GM19023 (cell line): ENCODE results near the gene POMZP3.
"Not testable (repeated sequence)": the region's sequence is repeated elsewhere in the genome, so short reads cannot be mapped to it uniquely, and the experiment has no call there.

Source experiments
- ATAC-seq: cut with Tn5 transposase; IDR thresholded peaks from one replicate; pipeline ENCODE4 v1.9.1; 2021; ENCODE audit warnings: mild to moderate bottlenecking, moderate library complexity; ENCODE audit not compliant: unreplicated experiment

POMZP3 gene

DNA sequence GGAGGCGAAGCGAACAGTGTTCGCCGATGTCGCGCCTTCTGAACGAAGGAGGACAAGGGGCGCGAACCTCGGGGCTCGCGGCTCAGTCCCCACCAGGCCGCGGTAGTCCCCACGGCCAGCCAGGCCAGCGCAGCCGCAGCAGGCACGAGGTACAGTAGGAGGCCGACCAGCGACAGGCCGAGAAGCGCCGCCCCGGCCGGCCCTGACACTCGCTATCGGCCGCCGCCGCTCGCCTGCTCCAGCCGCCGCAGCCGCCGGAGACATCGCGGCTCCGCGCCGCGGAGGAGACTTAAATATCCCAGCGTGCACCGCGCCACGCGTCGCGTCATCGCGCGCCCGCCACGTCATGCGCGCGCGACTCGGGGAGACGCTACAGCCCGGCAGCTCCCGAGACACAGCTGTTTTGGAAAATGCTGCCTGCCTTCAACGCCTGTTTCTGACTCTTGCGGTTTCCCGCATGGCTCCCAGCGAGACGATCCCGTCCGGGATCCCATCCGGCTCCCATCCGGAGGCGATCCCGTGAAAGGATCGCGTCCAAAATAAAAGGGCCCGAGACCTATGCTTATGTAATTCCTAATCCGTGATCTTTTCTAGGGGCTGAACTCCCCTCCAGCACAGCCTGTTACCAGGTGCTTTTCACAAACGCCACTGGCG is at the start of gene POMZP3:
Gene POMZP3 (minus strand): TSS at position 291 of the 654 bp plus-strand sequence. CDS start 1,215 bp downstream, outside the sequence.
- peak; percentile 84 for ATAC-seq

DNA sequence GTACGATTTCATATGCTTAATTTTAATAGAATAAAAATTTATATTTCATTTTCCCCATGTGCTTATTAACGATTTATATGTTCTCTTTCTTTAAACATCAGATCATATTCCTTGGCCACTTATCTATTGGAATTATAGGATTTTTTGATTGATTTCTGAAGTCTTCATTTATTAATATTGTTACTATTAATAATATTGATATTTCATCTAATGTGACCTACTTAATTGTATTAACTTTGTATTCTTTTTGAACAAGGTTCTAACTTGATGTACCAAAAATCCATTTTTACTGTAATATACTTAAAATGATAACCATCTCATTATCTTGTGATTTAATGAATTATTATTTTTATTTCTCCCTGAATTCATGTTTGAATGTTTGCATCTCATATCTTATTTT is 48.7 kb upstream of the POMZP3 start:
- ATAC-seq: not testable (repeated sequence)

DNA sequence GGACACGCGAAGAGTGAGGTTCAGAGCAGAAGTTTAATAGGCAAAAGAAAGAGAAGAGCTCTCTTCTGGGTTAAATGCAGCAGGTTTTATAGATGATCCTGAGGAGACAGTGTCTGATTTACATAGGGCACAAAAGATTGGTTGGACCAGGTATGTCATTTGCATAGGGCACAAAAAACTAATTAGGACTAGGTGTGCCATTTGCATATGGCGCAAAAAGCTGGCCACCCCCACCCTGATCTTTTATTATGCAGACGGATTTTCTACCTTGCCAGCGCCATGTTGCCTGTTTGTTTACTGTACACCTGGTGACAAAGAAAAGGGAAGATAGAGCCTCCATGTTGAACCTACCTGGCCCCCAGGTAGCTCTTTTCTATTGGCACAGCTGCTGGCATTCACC is 46.3 kb upstream of the POMZP3 start:
- not testable (repeated sequence) for ATAC-seq

DNA sequence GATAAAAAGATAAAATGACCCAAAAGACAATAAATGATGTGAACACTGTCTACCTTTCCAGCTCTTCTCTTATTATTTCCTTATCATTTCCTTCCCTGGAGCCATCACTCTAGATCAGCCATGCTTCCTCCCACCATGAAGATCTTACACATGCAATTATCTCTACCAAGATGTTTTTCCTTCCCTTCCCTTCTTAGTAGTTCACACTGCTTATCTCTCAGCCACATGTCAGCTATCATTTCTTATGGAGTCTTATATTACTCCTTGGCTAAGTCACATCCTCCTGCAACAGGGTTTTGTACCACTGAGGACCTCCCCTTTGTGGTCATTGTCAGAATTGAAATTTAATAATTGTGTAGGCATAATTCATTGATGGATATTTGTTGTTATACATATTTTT is 32.1 kb upstream of the POMZP3 start:
- ATAC-seq: not testable (repeated sequence)

DNA sequence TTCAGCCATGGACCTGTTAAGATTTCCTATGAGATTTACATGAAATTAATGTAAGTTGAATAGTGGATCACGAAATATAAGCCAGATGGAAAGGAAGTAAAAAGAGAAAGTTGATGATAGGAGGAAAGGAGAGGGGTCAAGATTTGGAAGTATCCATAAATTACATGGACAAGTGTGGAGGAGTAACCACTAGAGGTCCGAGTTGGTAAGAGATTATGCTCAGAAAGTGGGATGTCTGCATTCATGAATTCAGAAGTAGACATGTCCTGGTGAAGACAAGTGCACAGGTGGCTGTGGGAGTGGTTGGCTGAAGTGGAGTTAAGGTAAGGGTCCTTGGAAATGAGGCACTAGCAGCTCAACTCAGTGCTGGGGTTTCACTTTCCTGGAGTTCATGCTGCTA is 29.3 kb upstream of the POMZP3 start:
- not testable (repeated sequence) for ATAC-seq

DNA sequence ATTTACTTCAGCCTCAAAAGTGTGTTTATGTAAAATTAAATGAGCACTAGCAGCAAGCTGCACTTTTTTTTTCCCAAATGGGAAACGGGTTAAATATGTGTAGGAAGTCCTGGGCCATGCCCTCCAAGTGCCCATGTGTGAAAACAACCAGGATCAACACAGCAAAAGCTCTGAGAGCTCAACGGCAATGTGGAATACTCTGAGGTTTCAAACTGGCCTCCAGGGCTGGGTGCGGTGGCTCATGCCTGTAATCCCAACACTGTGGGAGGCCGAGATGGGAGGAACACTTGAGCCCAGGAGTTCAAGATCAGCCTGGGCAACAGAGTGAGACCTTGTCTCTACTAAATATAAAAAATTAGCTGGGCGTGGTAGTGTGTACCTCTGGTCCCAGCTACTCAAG is 15.5 kb upstream of the POMZP3 start:
- not testable (repeated sequence) for ATAC-seq

DNA sequence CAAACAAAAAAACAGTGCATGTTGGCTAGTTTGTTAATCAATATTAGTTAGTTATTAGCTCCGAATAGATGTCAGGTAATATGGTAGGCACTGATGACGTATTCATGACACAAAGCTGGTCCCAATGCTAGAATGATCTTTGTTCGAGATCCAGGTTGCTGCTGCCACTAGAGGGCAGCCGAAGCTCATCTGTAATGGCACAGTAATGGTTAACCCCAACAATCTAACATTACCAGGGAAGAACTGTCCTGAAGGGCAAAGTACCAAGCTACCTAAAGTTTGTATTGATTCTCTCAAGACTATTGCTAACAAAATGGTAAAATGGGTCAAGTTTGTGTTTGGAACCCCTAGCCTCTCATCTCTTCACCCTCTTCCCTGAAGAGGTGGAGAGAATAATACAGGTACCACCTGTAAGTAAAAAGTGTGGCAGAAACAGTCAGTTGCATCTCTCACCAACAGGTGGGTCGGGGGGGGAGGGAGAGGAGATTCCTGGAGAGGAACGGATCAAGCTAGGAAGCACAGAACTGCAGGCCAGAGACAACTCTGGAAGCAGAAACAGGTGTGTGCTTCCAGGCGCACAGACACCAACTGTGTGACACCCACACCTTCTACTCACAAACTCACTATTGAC is 10.1 kb upstream of the POMZP3 start:
- peak; percentile 88 for ATAC-seq

DNA sequence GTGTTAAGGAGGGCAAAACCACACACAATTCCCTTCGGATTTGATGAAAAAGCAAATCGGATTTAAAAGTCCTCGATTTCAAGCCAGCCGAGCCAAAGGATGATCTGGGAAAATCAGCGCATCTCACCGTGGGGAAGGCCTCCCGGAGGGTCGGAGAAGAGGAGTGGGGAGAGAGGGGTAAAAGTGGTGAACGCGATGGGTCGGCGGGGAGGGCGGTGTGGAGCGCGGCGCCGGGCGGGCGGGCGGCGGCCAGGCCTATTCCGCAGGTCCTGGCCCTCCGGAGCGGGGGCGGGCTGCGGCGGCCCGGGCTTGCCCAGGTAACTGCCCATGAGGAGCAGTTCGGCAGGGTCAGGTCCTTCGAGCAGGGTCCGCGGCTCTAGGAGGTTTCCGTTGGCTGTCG is 498 bp downstream of the POMZP3 start:
- peak; percentile 41 for ATAC-seq

DNA sequence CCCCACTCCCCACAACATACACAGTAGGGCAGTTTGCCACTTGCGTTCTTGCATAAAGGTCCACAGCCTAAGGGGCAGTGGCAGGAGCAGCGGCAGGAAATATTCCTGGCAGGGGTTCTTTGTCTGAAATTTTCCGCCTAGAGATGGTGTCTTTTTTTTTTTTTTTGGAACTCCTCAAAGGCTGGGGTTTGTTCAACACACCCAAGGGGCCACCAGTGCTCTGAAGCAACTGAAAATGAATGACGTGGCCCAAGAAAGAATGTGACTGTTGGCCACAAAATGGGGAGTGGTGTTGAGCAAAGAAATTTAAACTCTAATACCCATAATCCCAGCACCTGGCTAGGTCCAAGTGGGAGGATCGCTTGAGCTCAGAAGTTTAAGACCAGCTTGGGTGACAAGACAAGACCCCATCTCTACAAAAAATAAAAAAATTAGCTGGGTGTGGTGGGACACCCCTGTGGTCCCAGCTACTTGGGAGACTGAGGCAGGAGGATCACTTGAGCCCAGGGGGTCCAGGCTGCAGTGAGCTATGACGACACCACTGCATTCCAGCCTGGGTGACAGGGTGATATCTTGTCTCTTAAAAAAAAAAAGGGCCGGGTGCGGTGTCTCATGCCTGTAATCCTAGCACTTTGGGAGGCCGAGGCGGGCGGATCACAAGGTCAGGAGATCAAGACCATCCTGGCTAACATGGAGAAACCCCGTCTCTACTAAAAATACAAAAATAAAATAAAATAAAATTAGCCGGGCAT is 7.5 kb downstream of the POMZP3 start:
- ATAC-seq: not testable (repeated sequence)

DNA sequence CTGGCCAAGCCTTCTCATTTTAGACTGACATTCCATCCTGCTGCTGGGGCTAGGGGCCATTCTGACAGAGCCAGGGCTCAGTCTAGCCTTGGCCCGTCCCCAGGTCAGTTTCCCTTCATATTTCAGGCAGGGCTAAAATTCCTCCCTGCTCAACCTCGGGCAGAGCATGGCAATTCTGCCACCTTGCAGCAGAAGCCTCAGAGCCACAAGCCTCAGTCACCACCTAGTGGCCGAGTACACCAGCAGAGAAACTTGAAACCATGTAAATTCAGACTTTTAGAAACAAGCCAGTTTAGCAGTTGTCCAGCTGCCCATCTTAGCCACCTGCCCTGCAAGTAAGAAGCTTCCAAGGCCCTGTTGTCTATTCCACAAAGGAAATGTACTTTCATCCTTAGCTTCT is 13.3 kb downstream of the POMZP3 start:
- not testable (repeated sequence) for ATAC-seq

DNA sequence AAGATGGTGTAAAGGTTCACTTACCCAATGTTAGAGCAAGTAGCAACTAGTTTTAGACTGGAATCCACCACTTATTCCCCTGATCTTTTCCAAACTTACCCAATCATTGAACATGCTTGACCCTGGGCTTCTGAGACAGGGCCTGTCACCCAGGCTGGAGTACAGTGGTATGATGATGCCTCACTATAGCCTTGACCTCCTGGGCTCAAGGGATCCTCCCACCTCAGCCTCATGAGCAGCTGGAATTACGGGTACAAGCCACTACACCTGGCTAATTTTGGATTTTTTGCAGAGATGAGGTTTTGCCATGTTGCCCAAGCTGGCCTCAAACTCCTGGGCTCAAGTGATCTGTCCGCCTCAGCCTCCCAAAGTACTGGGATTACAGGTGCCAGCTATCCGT is 14.8 kb downstream of the POMZP3 start:
- ATAC-seq: not testable (repeated sequence)

DNA sequence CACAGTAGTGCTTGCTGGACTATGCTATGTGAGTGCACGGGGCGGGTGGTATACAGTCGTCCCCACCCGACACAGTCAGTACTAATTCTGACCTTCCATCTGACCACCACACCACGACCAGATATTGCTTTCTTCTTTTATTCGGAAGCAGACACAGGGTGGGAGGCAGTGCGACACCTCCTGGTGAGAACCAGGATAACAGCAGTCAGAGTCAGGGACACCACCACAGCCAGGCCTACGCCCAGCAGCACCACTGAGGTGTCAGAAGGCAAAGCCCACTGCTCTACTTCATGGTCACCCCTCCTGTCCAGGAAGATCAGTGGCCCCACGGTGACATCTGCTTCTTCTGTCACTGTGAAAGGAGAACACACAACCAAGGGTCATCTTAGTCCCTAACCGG is 17.2 kb downstream of the POMZP3 start:
- ATAC-seq: peak; percentile 42

DNA sequence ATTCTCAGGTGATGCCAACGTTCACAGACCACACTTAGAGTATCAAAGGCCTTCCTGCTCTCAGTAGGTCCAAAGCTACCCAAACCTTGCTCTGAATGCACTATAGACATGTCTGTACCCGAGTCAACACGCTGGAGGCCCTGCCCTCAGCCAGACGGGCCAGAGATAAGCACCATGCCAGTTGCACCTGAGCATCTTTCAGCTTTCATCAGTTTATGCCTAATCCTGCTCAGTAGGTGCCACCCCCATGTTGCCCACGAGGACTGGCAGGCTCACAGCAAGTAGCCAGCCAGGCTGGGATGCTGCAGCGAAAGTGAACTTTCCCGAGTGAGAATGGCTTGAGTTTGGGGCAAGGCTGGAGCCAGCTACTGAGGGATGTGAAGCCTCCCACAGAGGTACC is 18.6 kb downstream of the POMZP3 start:
- not testable (repeated sequence) for ATAC-seq

DNA sequence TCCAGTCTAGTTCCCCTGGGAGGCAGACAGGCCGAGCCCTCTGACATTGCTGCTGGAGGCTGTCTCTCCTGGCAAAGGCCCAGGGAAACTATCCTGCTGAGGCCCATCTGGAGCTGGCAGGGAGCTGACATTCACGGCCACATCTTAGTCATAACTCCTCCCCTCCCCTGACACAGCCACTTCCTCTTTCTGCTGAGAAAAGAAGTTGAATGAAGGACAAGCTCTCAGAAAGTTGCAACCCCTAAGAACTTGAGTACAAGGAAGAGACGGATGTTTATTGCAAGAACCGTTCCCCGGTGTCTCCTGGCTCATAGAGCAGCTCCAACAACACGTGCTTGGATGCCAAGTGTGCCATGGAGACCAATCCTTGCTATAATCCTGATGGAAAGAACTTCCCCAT is 21.1 kb downstream of the POMZP3 start:
- peak; percentile 95 for ATAC-seq

DNA sequence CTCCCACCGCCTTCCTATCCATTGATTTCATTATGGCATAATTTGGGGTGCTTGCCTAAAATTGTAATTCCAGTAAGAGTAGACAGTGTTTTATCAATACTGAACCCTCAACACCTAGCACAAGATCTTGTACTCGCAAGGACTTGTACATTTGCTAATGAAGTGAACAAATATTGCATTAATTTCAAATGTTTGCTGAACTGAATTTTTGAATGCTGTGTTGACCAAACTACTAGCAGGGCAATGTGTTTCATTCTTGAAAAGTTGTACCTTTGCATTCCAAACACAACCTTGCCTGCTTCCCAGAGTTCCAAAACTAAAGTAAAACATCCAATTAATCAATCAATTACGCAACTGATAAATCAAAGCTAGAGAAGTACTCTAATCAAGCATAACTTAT is 26.4 kb downstream of the POMZP3 start:
- not testable (repeated sequence) for ATAC-seq

DNA sequence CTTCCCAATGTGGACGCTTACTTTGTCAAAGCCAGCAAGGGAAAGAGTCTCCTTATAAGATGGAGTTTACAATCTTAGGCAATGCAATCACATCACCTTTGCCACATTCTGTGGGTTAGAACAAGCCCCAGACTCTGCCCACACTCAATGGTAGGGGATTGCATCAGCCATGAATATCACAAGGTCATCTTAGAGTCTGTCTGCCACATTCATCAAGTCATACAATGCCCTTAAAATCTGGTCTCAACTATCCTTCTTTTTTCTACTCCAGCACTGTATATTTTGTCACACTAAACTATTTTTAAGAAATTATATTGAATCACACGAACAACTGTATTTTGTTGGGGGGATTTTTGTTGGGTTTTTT is 27.0 kb downstream of the POMZP3 start:
- not testable (repeated sequence) for ATAC-seq

DNA sequence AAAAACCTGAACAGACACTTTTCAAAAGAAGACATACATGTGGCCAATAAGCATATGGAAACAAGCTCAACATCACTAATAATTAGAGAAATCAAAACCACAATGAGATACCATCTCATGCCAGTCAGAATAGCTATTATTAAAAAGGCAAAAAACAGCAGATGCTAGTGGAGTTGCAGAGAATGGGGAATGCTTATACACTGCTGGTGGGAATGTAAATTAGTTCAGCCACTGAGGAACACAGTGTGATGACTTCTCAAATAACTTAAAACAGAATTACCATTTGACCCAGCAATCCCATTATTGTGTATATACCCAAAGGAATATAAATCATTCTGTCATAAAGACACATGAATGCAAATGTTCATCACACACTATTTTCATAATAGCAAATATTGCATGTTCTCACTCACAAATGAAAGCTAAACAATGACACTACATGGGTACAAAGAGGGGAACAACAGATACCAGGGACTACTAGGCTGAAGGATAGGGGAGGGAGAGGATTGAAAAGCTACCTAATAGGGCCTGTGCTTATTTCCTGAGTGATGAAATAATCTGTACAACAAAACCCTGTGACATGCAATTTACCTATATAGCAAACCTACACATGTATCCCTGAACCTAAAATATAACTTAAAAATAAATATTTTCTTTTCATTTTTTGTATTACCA is 28.4 kb downstream of the POMZP3 start:
- not testable (repeated sequence) for ATAC-seq

DNA sequence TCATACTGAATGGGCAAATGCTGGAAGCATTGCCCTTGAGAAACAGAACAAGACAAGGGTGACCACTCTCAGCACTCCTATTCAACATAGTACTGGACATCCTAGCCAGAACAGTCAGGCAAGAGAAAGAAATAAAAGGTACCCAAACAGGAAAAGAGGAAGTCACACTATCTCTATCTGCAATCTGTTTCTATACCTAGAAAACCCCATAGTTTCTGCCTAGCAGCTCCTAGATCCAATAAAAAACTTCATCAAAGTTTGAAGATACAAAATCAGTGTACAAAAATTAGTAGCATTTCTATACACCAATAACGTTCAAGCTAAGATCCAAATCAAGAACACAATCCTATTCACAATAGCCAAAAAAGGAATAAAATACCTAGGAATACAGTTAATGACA is 29.8 kb downstream of the POMZP3 start:
- not testable (repeated sequence) for ATAC-seq

DNA sequence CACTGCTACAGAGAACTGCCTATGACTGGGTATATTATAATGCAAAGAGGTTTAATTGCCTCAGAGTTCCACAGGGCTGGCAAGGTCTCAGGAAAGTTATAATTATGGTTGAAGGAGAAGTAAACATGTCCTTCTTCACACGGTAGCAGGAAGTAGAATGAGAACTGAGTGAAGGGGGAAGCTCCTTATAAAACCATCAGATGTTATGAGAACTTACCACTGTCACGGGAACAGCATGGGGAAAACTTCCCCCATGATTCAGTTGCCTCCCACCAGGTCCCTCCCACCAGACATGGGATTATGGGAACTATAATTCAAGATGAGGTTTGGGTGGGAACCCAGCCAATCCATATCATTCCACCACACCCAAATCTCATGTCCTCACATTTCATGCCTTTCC is 34.4 kb downstream of the POMZP3 start:
- ATAC-seq: not testable (repeated sequence)

DNA sequence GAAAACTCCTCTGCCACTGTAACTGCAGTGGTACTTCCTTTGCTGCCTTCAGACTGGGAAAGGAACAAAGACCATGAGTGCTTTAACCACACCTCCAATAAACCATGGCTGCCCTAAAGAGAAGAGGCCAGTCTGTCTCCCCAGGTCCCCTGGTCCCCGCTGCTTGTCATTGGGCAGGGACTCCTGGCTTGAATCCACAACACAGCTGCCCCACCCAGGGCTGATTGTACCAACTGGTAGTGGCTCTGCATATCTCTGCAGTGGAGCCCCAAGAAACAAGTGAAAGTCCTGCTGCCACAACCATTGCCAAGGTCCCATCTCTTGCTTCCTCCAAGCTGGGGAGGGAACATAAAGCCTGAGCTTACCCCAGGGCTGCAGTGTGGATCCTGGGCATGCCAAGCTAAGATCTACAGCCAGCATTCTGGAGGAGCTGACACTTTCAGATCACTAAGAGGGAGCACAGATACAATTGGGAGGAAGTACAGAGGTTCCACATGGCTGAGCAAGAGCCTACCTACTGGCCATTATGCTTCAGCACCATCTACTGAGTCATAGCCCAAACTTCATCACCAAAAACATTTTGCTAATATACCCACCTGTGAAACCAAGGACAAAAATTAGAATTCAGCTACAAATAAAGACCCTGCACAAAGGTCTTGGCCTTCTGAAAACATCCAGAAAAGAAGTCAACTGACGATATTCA is 35.3 kb downstream of the POMZP3 start:
- ATAC-seq: peak; percentile 65

DNA sequence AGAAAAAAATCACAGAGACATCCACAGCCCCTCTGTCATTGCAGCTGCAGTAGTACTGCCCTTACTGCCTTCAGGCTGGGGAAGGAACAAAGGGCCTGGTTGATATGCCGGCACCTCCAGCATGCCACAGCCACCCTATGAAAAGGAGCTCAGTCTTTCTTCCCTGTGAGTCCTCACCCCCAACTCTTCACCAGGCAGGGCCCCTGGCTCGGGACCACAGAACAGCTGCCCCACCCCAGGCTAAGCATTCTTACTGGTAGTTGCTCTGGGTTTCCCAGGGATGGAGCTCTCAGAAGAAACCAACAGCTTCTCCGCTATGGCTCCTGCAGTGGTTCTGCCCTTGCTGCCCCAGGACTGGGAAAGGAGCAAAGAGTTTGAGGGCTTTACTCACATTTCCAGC is 36.0 kb downstream of the POMZP3 start:
- not testable (repeated sequence) for ATAC-seq
